Lung (tissue), 12 donors: ENCODE measurements around the gene OGFRL1. TPM values are rescaled to one million over a fixed set of nuclear protein-coding genes. Genes with fewer than 3 reads are reported as not detected.

Source experiments
- ATAC-seq: fragments of 200-7000 bp; cut with Tn5 transposase; one replicate; pipeline ENCODE4 v1.9.1; 2020; ENCODE audit warnings: moderate number of reproducible peaks; ENCODE audit not compliant: insufficient read depth, low FRiP score
- DNase-seq, 3 donors: peaks; one replicate each; pipeline ENCODE4 v3.0.0-alpha.2; 2013 to 2017
- H3K27ac ChIP-seq, 2 donors: one replicate each; pipeline ENCODE4 v1.5.1; 2013; ENCODE audit warnings: mild to moderate bottlenecking in 2 of 2, moderate library complexity in 2 of 2, control low read depth in 1 of 2, inconsistent platforms in 1 of 2, low read depth in 1 of 2, low read length in 1 of 2
- H3K27me3 ChIP-seq, 3 donors: one replicate each; pipeline ENCODE4 v1.5.1; 2013; ENCODE audit warnings: low read length in 2 of 3; ENCODE audit not compliant: control insufficient read depth in 3 of 3, insufficient read depth in 3 of 3
- H3K36me3 ChIP-seq, 4 donors: one replicate each; pipeline ENCODE4 v1.5.1; 2013; ENCODE audit warnings: low read length in 4 of 4, mild to moderate bottlenecking in 1 of 4, moderate library complexity in 1 of 4; ENCODE audit not compliant: control insufficient read depth in 4 of 4, insufficient read depth in 4 of 4
- H3K4me1 ChIP-seq, 5 donors: one replicate each; pipeline ENCODE4 v1.5.1; 2013; ENCODE audit warnings: low read length in 5 of 5, mild to moderate bottlenecking in 2 of 5, moderate library complexity in 1 of 5; ENCODE audit not compliant: control insufficient read depth in 5 of 5, insufficient read depth in 5 of 5
- H3K4me3 ChIP-seq: one replicate; pipeline ENCODE4 v1.5.1; 2013; ENCODE audit warnings: mild to moderate bottlenecking, control low read depth, moderate library complexity
- H3K9ac ChIP-seq, 2 donors: one replicate each; pipeline ENCODE4 v1.5.1; 2013; ENCODE audit warnings: low read length in 2 of 2, control low read depth in 1 of 2; ENCODE audit not compliant: insufficient read depth in 1 of 2
- H3K9me3 ChIP-seq, 4 donors: one replicate each; pipeline ENCODE4 v1.5.1; 2013; ENCODE audit warnings: low read length in 3 of 4, mild to moderate bottlenecking in 1 of 4, moderate library complexity in 1 of 4; ENCODE audit not compliant: control insufficient read depth in 4 of 4, insufficient read depth in 3 of 4
- WGBS, 2 donors: extraction: QIAGEN DNeasy Blood & Tissue Kit; methylation state at CpG; one replicate each; pipeline ENCODE4 v1.1.7; 2013; 5-methylcytosine and 5-hydroxymethylcytosine counted together
- polyA plus RNA-seq, 2 donors: library from polyadenylated mRNA; stranded (reverse); fragments of 200-250 nt; gene quantifications; one replicate each; pipeline ENCODE4 v1.2.1, GENCODE V29; 2013
- total RNA-seq, 2 donors: library from RNA; depleted of rRNA in 1 of 2; stranded (reverse); fragments of >200 nt in 1 of 2; gene quantifications; one replicate each; pipeline ENCODE4 v1.2.1, GENCODE V29; 2014 to 2021
- TF ChIP-seq, protein P1 (sequence below): IDR thresholded peaks from 2 replicates; pipeline ENCODE4 v1.5.1; 2012; ENCODE audit warnings: mild to moderate bottlenecking; ENCODE audit errors: control extremely low read depth, extremely low read depth
- donor health status: control.
- donor health status: control.
- donor health status: Bipolar disorder and iron deficiency.
- donor health status: healthy.
- donor health status: DM: yes; HTN: yes; CAD: no.

Gene OGFRL1
- total and polyA plus RNA-seq, 4 donors: 6.7 to 24.0 (median 14.6) TPM

DNA sequence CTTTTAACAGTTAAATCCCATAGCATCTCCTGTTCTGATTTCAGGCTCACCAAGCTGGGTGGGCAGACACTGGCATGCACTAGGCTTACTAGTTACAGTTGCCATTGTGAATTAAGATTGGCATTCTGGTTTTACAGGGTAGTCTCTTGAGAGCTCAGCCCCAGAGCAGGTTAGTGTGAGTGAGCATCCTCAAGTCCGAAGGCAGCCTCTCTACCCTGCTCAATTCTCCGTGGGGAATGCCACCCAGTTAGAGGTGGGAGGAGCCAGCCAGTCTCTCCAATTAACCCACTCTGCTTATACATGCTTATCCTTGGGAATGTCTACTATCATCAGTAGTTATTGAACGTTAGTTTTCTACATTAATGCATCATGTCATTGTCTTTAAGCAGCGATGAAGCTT lies 8.9 kb upstream of the OGFRL1 start:
- no peak for ATAC-seq
- WGBS, 2 donors: 71 to 77% methylated on average over 4 of the region's 4 CpGs

DNA sequence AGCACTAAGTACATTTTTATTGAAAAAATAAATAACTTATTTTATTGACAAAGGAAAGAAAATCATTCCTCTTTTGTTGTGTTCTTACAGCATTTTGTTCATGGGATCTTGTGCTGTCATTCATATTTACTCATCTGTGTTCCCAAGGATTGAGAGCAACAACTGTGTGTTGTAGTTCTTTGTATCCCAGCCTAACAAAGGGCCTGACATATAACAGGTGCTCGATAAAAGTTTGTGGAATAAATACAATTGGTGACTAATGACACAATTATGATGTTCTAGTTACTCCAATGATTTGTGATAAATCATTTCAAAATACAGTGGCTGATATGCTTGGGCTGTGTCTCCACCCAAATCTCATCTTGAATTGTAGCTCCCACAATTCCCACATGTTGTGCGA lies 7.9 kb upstream of the OGFRL1 start:
- Histone ChIP-seq H3K36me3 (no peaks in the 10 kb centered on the region), H3K9ac (no peak overlapping the region), H3K27ac (no peak overlapping the region), H3K27me3 (no peaks in the 10 kb centered on the region), H3K4me3 (no peak overlapping the region), H3K9me3 (no peaks in the 10 kb centered on the region), H3K4me1 (no peaks in the 10 kb centered on the region)
- DNase-seq: no peak
- 97 to 100% methylated on average over 2 of the region's 2 CpGs for WGBS, 2 donors
- TF ChIP-seq, protein P1, sequence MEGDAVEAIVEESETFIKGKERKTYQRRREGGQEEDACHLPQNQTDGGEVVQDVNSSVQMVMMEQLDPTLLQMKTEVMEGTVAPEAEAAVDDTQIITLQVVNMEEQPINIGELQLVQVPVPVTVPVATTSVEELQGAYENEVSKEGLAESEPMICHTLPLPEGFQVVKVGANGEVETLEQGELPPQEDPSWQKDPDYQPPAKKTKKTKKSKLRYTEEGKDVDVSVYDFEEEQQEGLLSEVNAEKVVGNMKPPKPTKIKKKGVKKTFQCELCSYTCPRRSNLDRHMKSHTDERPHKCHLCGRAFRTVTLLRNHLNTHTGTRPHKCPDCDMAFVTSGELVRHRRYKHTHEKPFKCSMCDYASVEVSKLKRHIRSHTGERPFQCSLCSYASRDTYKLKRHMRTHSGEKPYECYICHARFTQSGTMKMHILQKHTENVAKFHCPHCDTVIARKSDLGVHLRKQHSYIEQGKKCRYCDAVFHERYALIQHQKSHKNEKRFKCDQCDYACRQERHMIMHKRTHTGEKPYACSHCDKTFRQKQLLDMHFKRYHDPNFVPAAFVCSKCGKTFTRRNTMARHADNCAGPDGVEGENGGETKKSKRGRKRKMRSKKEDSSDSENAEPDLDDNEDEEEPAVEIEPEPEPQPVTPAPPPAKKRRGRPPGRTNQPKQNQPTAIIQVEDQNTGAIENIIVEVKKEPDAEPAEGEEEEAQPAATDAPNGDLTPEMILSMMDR: no peak
- ATAC-seq: no peak

More for the DNA sequence above, 8.9 kb upstream of the OGFRL1 start:
- no peak overlapping the region for H3K9ac ChIP-seq
- no peaks in the 10 kb centered on the region for H3K4me1 ChIP-seq
- H3K27ac ChIP-seq: no peak overlapping the region
- no peak for DNase-seq
- H3K4me3 ChIP-seq: no peak overlapping the region
- no peaks in the 10 kb centered on the region for H3K36me3 ChIP-seq
- H3K27me3 ChIP-seq: no peaks in the 10 kb centered on the region
- TF ChIP-seq, protein P1: no peak
- no peaks in the 10 kb centered on the region for H3K9me3 ChIP-seq

DNA sequence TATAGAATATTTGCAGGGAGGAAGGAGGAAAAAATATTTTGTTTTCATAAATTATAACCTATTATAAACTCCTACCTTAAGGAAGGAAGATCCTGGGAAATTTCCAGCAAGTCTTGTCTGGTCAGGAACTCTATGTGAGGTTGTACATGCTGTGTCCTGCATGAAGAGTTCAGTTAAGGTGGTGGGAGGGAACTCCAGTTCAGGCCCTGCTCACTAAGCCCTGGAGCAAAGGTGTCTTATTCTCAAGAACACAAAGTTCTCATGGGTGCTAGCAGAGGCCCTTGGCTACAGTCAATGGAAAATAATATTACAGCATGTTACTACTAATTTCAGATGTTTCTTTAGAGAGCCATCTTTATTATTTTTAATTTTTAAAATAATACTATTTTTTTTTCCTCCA lies 3.8 kb upstream of the OGFRL1 start:
- Histone ChIP-seq H3K27ac (no peak overlapping the region), H3K9ac (no peak overlapping the region)
- DNase-seq: no peak

DNA sequence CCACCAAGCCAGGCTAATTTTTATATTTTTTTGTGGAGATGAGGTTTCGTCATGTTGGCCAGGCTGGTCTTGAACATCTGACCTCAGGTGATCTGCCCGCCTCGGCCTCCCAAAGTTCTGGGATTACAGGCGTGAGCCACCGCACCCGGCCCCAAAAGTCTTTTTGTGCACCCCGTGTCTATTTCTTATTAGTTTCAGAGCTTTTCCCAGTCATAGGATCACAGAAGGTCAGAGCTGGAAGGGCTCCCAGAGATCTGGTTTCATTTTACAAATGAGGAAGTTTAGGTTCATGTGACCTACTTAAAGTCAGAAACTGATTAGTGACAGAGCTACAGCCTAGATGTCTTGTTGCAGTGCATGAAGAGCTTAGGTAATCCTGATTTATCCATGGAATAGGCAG lies 1.6 kb upstream of the OGFRL1 start:
- Histone ChIP-seq H3K9me3 (no peaks in the 10 kb centered on the region), H3K27me3 (no peaks in the 10 kb centered on the region), H3K4me1 (peaks cover 0 to 17% (median 7%) of the 10 kb centered on the region in 5 donors), H3K36me3 (no peaks in the 10 kb centered on the region), H3K27ac (no peak overlapping the region), H3K9ac (no peak overlapping the region), H3K4me3 (no peak overlapping the region)
- ATAC-seq (no peak), DNase-seq (peak in 1 of 3 donors; percentile 30)
- WGBS, 2 donors: 76 to 80% methylated on average over 7 of the region's 7 CpGs
- TF ChIP-seq, protein P1: no peak

More for the DNA sequence above, 3.8 kb upstream of the OGFRL1 start:
- H3K36me3 ChIP-seq: no peaks in the 10 kb centered on the region
- no peaks in the 10 kb centered on the region for H3K27me3 ChIP-seq
- ATAC-seq: no peak
- H3K9me3 ChIP-seq: no peaks in the 10 kb centered on the region
- peaks cover 0 to 13% (median 5%) of the 10 kb centered on the region in 5 donors for H3K4me1 ChIP-seq
- TF ChIP-seq, protein P1: no peak
- no peak overlapping the region for H3K4me3 ChIP-seq
